Omental fat pad (tissue), 4 donors: ENCODE measurements around the gene TEX29. TPM values are rescaled to one million over a fixed set of nuclear protein-coding genes. Genes with fewer than 3 reads are reported as not detected.

ENCODE experiments used
- ATAC-seq: fragments of 150-250 bp; one replicate; pipeline ENCODE4 v1.9.1; 2016; ENCODE audit warnings: mild to moderate bottlenecking, moderate library complexity; ENCODE audit not compliant: low FRiP score
- DNase-seq: peaks from one replicate; pipeline ENCODE4 v3.0.0-alpha.2; 2019; ENCODE audit warnings: low spot score
- total RNA-seq, 4 donors: library from RNA; depleted of rRNA; stranded (reverse); fragments of >200 nt; gene quantifications; one replicate each; pipeline ENCODE4 v1.1.0, GENCODE V29; 2016
- TF ChIP-seq, protein P1 (sequence below), 3 donors: fragments of 450-650 bp; IDR thresholded peaks; one replicate each; pipeline ENCODE4 v1.5.1; 2016 to 2017; ENCODE audit warnings: antibody characterized with exemption in 3 of 3, mild to moderate bottlenecking in 3 of 3, moderate library complexity in 2 of 3

The TEX29 gene
- under 1 TPM in 1 of 4 donors, not detected in 3; 0.94 TPM for total RNA-seq

- ATAC-seq (no peak), DNase-seq (no peak)
- TF ChIP-seq, protein P1, sequence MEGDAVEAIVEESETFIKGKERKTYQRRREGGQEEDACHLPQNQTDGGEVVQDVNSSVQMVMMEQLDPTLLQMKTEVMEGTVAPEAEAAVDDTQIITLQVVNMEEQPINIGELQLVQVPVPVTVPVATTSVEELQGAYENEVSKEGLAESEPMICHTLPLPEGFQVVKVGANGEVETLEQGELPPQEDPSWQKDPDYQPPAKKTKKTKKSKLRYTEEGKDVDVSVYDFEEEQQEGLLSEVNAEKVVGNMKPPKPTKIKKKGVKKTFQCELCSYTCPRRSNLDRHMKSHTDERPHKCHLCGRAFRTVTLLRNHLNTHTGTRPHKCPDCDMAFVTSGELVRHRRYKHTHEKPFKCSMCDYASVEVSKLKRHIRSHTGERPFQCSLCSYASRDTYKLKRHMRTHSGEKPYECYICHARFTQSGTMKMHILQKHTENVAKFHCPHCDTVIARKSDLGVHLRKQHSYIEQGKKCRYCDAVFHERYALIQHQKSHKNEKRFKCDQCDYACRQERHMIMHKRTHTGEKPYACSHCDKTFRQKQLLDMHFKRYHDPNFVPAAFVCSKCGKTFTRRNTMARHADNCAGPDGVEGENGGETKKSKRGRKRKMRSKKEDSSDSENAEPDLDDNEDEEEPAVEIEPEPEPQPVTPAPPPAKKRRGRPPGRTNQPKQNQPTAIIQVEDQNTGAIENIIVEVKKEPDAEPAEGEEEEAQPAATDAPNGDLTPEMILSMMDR (IDR thresholded peaks at IDR 0.05), result no peak
Measured at GRCh38 chr13:111319998-111320911, at the start of gene TEX29. TSS of gene TEX29 (plus strand) at chr13:111320642. CDS start at chr13:111320891, 249 bp downstream.

DNA sequence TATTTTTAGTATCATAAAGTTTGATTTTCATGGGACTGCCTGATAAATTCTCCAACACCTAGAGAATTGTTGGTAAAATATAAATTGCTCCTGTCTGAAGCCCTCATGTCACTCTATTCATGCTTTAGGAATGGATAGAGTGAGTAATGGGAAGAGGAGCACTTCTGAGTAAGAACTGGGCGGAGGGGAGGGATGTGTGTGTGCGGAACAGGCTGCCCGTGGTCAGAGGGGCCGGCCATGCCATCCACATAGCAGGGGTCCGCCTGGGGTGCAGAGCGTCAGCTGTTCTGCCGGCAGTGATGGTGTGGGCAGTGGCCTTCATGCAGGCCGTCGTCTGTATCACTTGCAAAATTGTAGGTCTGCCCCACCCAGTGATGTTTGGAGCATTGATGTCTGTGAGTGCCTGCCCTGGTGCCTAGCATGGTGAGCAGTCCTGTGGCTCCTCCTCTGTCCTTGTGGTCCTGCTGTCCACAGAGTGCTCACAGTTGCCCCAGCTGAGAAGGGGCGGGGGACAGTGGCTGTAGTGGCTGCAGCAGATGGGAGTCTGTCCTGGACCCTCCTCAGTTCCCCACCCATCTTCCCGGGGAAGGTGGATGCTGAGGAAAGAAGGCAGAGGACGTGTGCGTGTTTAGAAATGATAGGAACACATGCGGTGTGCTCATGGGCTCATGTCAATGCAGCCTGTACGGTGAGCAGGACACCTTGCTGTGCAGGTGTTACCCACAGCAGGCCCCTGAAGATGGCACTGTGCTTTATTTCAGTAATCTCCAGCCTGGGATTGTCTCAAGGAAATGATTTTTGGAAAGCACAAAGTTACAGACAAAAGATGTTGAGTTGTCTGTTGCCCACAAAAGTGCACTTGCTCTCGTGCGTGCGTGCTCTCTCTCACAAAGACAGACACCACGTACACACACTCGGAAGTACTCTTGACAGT lies 49.4 kb upstream of the TEX29 start:
- ATAC-seq, result no peak
- DNase-seq, result no peak
- TF ChIP-seq, protein P1 (IDR thresholded peaks at IDR 0.05), result no peak

GRCh38 chr13:111272117-111272516 lies 48.3 kb upstream of the TEX29 start:
- ATAC-seq, result no peak
- TF ChIP-seq, protein P1 (IDR thresholded peaks at IDR 0.05), result no peak
- no peak for DNase-seq

GRCh38 chr13:111275382-111275781 lies 45.1 kb upstream of the TEX29 start:
- TF ChIP-seq, protein P1 (IDR thresholded peaks at IDR 0.05), result no peak
- no peak for ATAC-seq
- DNase-seq, result no peak

- TF ChIP-seq, protein P1 (IDR thresholded peaks at IDR 0.05), result no peak
- DNase-seq, result no peak
- ATAC-seq, result no peak
Measured at GRCh38 chr13:111275995-111276618, 44.3 kb upstream of the TEX29 start.

DNA sequence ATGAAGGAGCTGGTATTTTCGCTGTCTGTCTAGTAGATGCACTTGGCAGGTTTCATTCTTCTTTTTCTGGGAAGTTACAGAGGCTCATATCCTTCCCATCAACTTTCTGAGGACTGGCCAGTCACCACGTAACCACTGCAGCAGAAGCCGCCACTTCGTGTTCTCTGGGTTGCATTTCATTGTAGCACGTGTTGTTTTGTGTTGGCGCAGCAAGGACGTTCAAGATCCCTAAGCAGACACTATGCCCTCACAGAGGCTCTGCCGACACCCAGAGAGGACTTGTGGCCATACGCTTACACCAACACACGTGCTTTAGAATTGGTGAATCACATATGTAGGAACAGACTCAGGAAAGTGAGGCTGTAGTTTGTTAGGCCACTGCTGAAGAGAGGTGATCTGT lies 42.2 kb upstream of the TEX29 start:
- ATAC-seq, result no peak
- no peak for DNase-seq
- TF ChIP-seq, protein P1 (IDR thresholded peaks at IDR 0.05), result no peak
